K562 (cell line): ENCODE results near the gene SGMS1. TPM values are rescaled to one million over a fixed set of nuclear protein-coding genes. Genes with fewer than 3 reads are reported as not detected.

Experiments
- BHLHE40 ChIP-seq: IDR thresholded peaks from 2 replicates; pipeline ENCODE4 v1.6.1; 2011; ENCODE audit warnings: low read length, improper control_type of control experiment
- BRF1 ChIP-seq: IDR thresholded peaks from 3 replicates; pipeline ENCODE4 v1.6.1; 2011; ENCODE audit warnings: borderline replicate concordance, mild to moderate bottlenecking; ENCODE audit not compliant: insufficient read length; ENCODE audit errors: extremely low read depth
- CBX5 ChIP-seq: IDR thresholded peaks from 2 replicates; pipeline ENCODE4 v1.6.1; 2014; ENCODE audit warnings: low read depth, borderline replicate concordance
- DLX4 ChIP-seq: fragments of 250-450 bp; sonication (Bioruptor Pico); IDR thresholded peaks from 2 replicates; pipeline ENCODE4 v1.6.1; 2021; ENCODE audit warnings: mild to moderate bottlenecking
- LCOR ChIP-seq: sonication (generic); formaldehyde crosslinking; IDR thresholded peaks from 2 replicates; pipeline ENCODE4 v1.8.0; 2022; ENCODE audit warnings: mild to moderate bottlenecking, missing genetic modification reagents
- MLLT1 ChIP-seq, 2 experiments: fragments of 450-650 bp; IDR thresholded peaks; 2 replicates each; pipeline ENCODE4 v1.6.1; 2016
- RB1 ChIP-seq: fragments of 450-650 bp; IDR thresholded peaks from 2 replicates; pipeline ENCODE4 v1.6.1; 2017; ENCODE audit warnings: low read depth, mild to moderate bottlenecking
- SNRNP70 ChIP-seq: fragments of 200-400 bp; formaldehyde crosslinking; optimal IDR thresholded peaks from 2 replicates; pipeline ENCODE3; 2017; ENCODE audit warnings: low read depth, low read length
- TEAD1 ChIP-seq, 2 experiments: fragments of 450-650 bp in 1 of 2; sonication (generic) in 1 of 2; formaldehyde crosslinking; IDR thresholded peaks; 2 replicates each; pipeline versions ENCODE4 v1.4.0 to v1.8.0; 2020 to 2022; ENCODE audit warnings: mild to moderate bottlenecking in 2 of 2, missing genetic modification reagents in 1 of 2
- ZNF121 ChIP-seq: sonication (generic); formaldehyde crosslinking; conservative IDR thresholded peaks from 2 replicates; pipeline ENCODE4 v1.8.0; 2022; ENCODE audit warnings: missing genetic modification reagents
- ZNF134 ChIP-seq: fragments of 250-450 bp; sonication (Bioruptor Pico); conservative IDR thresholded peaks from 2 replicates; pipeline ENCODE4 v1.4.0; 2020
- ZNF143 ChIP-seq: sonication (generic); formaldehyde crosslinking; IDR thresholded peaks from 2 replicates; pipeline ENCODE4 v1.9.0; 2022; ENCODE audit warnings: mild to moderate bottlenecking, missing genetic modification reagents
- ZNF316 ChIP-seq: fragments of 450-650 bp; IDR thresholded peaks from 2 replicates; pipeline ENCODE4 v1.6.1; 2016
- ZNF41 ChIP-seq: fragments of 250-450 bp; sonication (Bioruptor Pico); conservative IDR thresholded peaks from 2 replicates; pipeline ENCODE4 v1.4.0; 2020; ENCODE audit warnings: mild to moderate bottlenecking
- polyA plus RNA-seq, 8 experiments: library from polyadenylated mRNA; depleted of rRNA in 4 of 8; stranded (reverse) in 5 of 8; unstranded in 3 of 8; fragments of >200 nt; fragmentation: Nextera tagmentation in 2 of 8; fragmentation: Illumina TruSeq in 1 of 8; extraction: Ambion mirVana in 2 of 8; extraction: Trizol in 1 of 8; gene quantifications; 2 replicates each; pipeline versions ENCODE4 v1.2.1 to v1.2.3, GENCODE V29; 2011 to 2014; ENCODE audit warnings: inconsistent platforms in 1 of 8, missing spikeins in 1 of 8
- total RNA-seq, 7 experiments: library from RNA; depleted of rRNA in 6 of 7; stranded (reverse); fragments of >200 nt in 6 of 7; fragmentation: Illumina TruSeq in 2 of 7; extraction: Trizol in 2 of 7; gene quantifications; 2 replicates each; pipeline versions ENCODE4 v1.2.1 to v1.2.3, GENCODE V29; 2011 to 2021; ENCODE audit warnings: low replicate concordance in 1 of 7
- TF ChIP-seq, protein P1 (sequence below): fragments of 200-600 bp; sonication (generic); IDR thresholded peaks from one replicate; pipeline ENCODE4 v1.6.1; 2012; ENCODE audit warnings: mild to moderate bottlenecking, low read depth, low read length, inconsistent platforms
- TF ChIP-seq, protein P2 (sequence below): sonication (generic); formaldehyde crosslinking; IDR thresholded peaks from 2 replicates; pipeline ENCODE4 v1.5.0; 2020; ENCODE audit warnings: missing genetic modification reagents

SGMS1 gene
- total and polyA plus RNA-seq, 9 of the 15 experiments (the other 6 are each of a cell fraction or from before 2014, with no cell fraction given), result 22.6 to 232 (median 82.2) TPM

DNA sequence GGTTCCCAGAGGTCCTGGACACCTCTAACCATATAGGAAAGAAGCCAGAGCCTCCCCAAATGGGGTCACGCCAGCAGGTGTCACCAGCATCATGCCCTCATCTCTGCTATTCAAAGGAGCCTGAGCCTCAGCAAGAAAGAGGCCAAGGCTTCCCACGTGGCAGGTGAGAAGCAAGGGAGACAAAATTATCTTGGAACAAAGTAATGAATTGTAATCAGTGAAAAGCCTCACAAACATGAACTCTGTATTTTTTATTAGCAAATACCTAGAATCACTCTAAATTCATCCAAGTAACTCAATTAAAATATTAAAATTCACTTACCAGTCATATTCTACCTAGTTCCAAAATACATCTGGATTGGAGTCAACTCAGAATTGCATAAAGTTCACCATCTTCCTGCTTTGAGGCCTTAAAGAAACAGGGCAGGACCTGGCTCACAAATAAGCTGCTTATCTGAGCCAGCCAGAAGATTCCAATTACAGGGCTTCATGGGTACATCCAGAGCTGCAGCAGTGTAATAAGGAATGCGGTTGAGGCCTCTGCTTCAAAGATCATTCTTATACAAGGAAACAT lies 68.7 kb downstream of the SGMS1 start (continued):
- TF ChIP-seq ZNF121 (CRISPR knock-in tag), result no peak
- no peak for TF ChIP-seq MLLT1 (IDR thresholded peaks at IDR 0.05)
- TF ChIP-seq CBX5, result no peak
- TF ChIP-seq RB1, result peak; percentile 36; the same call in 1 of the 2 replicates
- 0 out of 4 replicates have a peak, but pooled peaks have one; percentile 2 to 53 for TF ChIP-seq TEAD1 (CRISPR knock-in tag; IDR thresholded peaks at IDR 0.05)
- no peak for TF ChIP-seq BRF1
- peak; percentile 72 for TF ChIP-seq LCOR (CRISPR knock-in tag)
- no peak for TF ChIP-seq ZNF316
- no peak for TF ChIP-seq ZNF41
- TF ChIP-seq ZNF134, result no peak
- no peak for TF ChIP-seq SNRNP70
- no peak for TF ChIP-seq DLX4
- TF ChIP-seq ZNF143 (CRISPR knock-in tag), result no peak
- TF ChIP-seq, protein P1, sequence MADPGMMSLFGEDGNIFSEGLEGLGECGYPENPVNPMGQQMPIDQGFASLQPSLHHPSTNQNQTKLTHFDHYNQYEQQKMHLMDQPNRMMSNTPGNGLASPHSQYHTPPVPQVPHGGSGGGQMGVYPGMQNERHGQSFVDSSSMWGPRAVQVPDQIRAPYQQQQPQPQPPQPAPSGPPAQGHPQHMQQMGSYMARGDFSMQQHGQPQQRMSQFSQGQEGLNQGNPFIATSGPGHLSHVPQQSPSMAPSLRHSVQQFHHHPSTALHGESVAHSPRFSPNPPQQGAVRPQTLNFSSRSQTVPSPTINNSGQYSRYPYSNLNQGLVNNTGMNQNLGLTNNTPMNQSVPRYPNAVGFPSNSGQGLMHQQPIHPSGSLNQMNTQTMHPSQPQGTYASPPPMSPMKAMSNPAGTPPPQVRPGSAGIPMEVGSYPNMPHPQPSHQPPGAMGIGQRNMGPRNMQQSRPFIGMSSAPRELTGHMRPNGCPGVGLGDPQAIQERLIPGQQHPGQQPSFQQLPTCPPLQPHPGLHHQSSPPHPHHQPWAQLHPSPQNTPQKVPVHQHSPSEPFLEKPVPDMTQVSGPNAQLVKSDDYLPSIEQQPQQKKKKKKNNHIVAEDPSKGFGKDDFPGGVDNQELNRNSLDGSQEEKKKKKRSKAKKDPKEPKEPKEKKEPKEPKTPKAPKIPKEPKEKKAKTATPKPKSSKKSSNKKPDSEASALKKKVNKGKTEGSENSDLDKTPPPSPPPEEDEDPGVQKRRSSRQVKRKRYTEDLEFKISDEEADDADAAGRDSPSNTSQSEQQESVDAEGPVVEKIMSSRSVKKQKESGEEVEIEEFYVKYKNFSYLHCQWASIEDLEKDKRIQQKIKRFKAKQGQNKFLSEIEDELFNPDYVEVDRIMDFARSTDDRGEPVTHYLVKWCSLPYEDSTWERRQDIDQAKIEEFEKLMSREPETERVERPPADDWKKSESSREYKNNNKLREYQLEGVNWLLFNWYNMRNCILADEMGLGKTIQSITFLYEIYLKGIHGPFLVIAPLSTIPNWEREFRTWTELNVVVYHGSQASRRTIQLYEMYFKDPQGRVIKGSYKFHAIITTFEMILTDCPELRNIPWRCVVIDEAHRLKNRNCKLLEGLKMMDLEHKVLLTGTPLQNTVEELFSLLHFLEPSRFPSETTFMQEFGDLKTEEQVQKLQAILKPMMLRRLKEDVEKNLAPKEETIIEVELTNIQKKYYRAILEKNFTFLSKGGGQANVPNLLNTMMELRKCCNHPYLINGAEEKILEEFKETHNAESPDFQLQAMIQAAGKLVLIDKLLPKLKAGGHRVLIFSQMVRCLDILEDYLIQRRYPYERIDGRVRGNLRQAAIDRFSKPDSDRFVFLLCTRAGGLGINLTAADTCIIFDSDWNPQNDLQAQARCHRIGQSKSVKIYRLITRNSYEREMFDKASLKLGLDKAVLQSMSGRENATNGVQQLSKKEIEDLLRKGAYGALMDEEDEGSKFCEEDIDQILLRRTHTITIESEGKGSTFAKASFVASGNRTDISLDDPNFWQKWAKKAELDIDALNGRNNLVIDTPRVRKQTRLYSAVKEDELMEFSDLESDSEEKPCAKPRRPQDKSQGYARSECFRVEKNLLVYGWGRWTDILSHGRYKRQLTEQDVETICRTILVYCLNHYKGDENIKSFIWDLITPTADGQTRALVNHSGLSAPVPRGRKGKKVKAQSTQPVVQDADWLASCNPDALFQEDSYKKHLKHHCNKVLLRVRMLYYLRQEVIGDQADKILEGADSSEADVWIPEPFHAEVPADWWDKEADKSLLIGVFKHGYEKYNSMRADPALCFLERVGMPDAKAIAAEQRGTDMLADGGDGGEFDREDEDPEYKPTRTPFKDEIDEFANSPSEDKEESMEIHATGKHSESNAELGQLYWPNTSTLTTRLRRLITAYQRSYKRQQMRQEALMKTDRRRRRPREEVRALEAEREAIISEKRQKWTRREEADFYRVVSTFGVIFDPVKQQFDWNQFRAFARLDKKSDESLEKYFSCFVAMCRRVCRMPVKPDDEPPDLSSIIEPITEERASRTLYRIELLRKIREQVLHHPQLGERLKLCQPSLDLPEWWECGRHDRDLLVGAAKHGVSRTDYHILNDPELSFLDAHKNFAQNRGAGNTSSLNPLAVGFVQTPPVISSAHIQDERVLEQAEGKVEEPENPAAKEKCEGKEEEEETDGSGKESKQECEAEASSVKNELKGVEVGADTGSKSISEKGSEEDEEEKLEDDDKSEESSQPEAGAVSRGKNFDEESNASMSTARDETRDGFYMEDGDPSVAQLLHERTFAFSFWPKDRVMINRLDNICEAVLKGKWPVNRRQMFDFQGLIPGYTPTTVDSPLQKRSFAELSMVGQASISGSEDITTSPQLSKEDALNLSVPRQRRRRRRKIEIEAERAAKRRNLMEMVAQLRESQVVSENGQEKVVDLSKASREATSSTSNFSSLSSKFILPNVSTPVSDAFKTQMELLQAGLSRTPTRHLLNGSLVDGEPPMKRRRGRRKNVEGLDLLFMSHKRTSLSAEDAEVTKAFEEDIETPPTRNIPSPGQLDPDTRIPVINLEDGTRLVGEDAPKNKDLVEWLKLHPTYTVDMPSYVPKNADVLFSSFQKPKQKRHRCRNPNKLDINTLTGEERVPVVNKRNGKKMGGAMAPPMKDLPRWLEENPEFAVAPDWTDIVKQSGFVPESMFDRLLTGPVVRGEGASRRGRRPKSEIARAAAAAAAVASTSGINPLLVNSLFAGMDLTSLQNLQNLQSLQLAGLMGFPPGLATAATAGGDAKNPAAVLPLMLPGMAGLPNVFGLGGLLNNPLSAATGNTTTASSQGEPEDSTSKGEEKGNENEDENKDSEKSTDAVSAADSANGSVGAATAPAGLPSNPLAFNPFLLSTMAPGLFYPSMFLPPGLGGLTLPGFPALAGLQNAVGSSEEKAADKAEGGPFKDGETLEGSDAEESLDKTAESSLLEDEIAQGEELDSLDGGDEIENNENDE, result no peak
- TF ChIP-seq BHLHE40, result no peak
- TF ChIP-seq, protein P2, sequence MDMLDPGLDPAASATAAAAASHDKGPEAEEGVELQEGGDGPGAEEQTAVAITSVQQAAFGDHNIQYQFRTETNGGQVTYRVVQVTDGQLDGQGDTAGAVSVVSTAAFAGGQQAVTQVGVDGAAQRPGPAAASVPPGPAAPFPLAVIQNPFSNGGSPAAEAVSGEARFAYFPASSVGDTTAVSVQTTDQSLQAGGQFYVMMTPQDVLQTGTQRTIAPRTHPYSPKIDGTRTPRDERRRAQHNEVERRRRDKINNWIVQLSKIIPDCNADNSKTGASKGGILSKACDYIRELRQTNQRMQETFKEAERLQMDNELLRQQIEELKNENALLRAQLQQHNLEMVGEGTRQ (CRISPR knock-in tag), result no peak
